A549 treated with RU486 at 1 μM for 4 hours (cell line): Measurements from ENCODE around the gene KLK5. TPM values are rescaled to one million over a fixed set of nuclear protein-coding genes. Genes with fewer than 3 reads are reported as not detected.

Experiments
- total RNA-seq: library from RNA; stranded (reverse); fragments of 200-300 nt; extraction: Qiagen RNA extraction; gene quantifications from 5 replicates; pipeline ENCODE4 v1.2.3, GENCODE V29; 2022; ENCODE audit warnings: low read depth

The KLK5 gene
- not detected in 5 replicates for total RNA-seq

GRCh38 chr19:50952910-50953309 is at the start of gene KLK5:
Gene KLK5 (minus strand): TSS chr19:50953038. CDS start chr19:50952657, 381 bp downstream.

GRCh38 chr19:51001515-51001914 is 48.7 kb upstream of the KLK5 start, which contains the start of gene KLK8:
Gene KLK8 (minus strand): TSS chr19:51001604. CDS start chr19:51001167, 437 bp downstream.

GRCh38 chr19:50983625-50984292 is 30.9 kb upstream of the KLK5 start, which contains the start of gene KLK7:
Gene KLK7 (minus strand): TSS chr19:50983917. CDS start chr19:50982399, 1,518 bp downstream.

GRCh38 chr19:50969413-50969760 is 16.5 kb upstream of the KLK5 start, which contains the start of gene KLK6:
Gene KLK6 (minus strand): TSS chr19:50969591. CDS start chr19:50968104, 1,487 bp downstream.

GRCh38 chr19:50911206-50912101 is 41.4 kb downstream of the KLK5 start, which contains the start of gene KLK4:
Gene KLK4 (minus strand): TSS chr19:50911395. CDS start chr19:50910738, 657 bp downstream.

Other genes starting within 250 kb of the KLK5 start
- 0.02 to 0.53 TPM (median 0.16 TPM) in 5 replicates for gene SHANK1, start 233.2 kb downstream of the KLK5 start, total RNA-seq
- gene CLEC11A, start 229.7 kb downstream of the KLK5 start, total RNA-seq = 5.8 to 11.0 TPM (median 8.2 TPM) in 5 replicates
- not detected in 5 replicates for gene GPR32, start 182.6 kb downstream of the KLK5 start, total RNA-seq
- not detected in 5 replicates for gene ACP4, start 162.6 kb downstream of the KLK5 start, total RNA-seq
- gene KLK1, start 129.3 kb downstream of the KLK5 start, total RNA-seq = 0.08 TPM in 1 of 5 replicates, not detected in the others
- not detected in 5 replicates for gene KLK15, start 119.5 kb downstream of the KLK5 start, total RNA-seq
- not detected in 5 replicates for gene KLK3, start 98.1 kb downstream of the KLK5 start, total RNA-seq
- 0.06 to 0.62 TPM in 2 of 5 replicates, not detected in the others for gene KLK2, start 79.6 kb downstream of the KLK5 start, total RNA-seq
- gene KLK4, start 41.6 kb downstream of the KLK5 start, total RNA-seq = 0.43 TPM in 1 of 5 replicates, not detected in the others
- 0.17 to 1.4 TPM (median 0.23 TPM) in 5 replicates for gene KLK6, start 16.6 kb upstream of the KLK5 start, total RNA-seq
- gene KLK7, start 30.9 kb upstream of the KLK5 start, total RNA-seq = not detected in 5 replicates
- gene KLK8, start 48.6 kb upstream of the KLK5 start, total RNA-seq = not detected in 5 replicates
- 0.19 to 0.73 TPM (median 0.29 TPM) in 5 replicates for gene KLK10, start 66.7 kb upstream of the KLK5 start, total RNA-seq
- gene KLK11, start 73.6 kb upstream of the KLK5 start, total RNA-seq = not detected in 5 replicates
- not detected in 5 replicates for gene KLK12, start 82.0 kb upstream of the KLK5 start, total RNA-seq
- gene KLK13, start 112.1 kb upstream of the KLK5 start, total RNA-seq = 0.15 to 0.29 TPM in 2 of 5 replicates, not detected in the others
- gene KLK14, start 129.8 kb upstream of the KLK5 start, total RNA-seq = 0.16 to 0.92 TPM (median 0.39 TPM) in 5 replicates
- 5.5 to 18.1 TPM (median 16.9 TPM) in 5 replicates for gene CTU1, start 155.4 kb upstream of the KLK5 start, total RNA-seq
- gene SIGLEC9, start 171.9 kb upstream of the KLK5 start, total RNA-seq = not detected in 5 replicates
- gene SIGLEC7, start 189.3 kb upstream of the KLK5 start, total RNA-seq = not detected in 5 replicates